ENCODE results near the gene TMEM239. TPM values are rescaled to one million over a fixed set of nuclear protein-coding genes. Genes with fewer than 3 reads are reported as not detected.

Gene TMEM239
- total RNA-seq, 1 donor from 2014 or later: not detected

DNA sequence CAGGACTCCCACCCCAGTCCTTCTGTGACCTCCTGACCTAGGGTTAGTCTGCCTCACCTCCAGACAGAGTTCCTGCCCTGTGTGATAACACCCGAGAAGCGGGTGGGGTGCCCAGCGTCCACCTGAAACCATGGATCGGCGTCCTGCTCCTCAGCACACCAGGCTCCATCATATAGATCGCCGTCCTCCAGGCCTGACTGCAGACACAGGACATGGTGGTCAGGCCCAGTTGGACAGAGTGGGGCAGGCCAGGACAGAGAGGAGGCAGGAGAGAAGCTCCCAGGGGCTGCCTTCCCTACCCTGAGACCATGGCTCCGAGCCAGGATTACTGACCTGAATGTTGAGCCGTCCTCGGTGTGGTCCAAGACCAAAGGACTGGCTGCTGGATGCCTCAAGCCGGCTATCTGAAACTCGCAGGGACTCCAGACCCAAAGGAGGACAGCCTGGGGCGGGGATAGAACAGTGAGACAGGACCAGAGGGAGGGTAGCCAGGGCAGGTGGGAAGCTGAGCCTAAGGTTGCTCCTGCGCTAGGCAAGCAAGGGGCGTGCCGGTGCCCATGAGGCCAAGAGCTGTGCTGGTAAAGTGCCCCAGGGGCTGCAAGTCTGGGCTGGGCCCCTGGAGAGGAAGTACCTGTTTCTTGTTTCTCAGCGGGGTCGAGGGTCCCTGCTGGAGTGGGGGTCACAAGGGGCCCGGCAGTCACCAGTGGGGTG is 17.9 kb upstream of the TMEM239 start:
- H4K20me1 ChIP-seq (ENCODE audit: insufficient read depth, low read length): no peaks in the 10 kb centered on the region
- FAIRE-seq: no peak

DNA sequence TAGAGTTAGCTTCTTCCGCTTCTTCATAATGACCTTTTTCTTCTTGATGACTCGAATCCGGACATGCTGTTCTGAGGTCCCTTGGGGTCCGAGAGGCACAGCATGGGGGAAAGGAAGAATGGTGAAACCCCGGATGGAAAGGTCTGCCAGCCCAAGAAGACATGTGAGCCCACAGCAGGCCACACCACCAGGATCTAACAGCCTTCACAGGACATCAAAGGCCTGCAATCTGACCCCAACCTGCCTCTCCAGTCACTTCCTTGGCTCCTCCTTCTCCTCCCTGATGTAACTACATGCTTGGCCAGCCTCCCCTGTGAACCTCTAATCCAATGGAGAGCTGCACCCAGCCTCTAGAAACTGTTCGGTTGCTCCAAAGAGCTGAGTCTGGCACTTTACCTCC is 17.4 kb upstream of the TMEM239 start:
- H3K4me3 ChIP-seq (ENCODE audit: insufficient read depth, low read depth, low read length): no peak overlapping the region
- no peaks in the 10 kb centered on the region for H3K36me3 ChIP-seq (ENCODE audit: insufficient read depth, low read length)
- DNase-seq (ENCODE audit: low read depth) (no peak), FAIRE-seq (no peak)
- peaks cover 10% of the 10 kb centered on the region for H3K9me3 ChIP-seq (ENCODE audit: insufficient read depth, low read depth, low read length)
- no peak overlapping the region for H3K27ac Mint-ChIP-seq (ENCODE audit: unreplicated experiment)
- peaks cover 19% of the 10 kb centered on the region for H3K9me3 Mint-ChIP-seq (ENCODE audit: unreplicated experiment)
- H3K79me2 ChIP-seq (ENCODE audit: insufficient read depth, low read length): no peaks in the 10 kb centered on the region
- H3K4me1 ChIP-seq (ENCODE audit: insufficient read depth, low read length): peaks cover 8% of the 10 kb centered on the region
- H3K4me3 Mint-ChIP-seq (ENCODE audit: unreplicated experiment): peak overlapping the region; percentile 71
- peaks cover 46% of the 10 kb centered on the region for H3K27me3 Mint-ChIP-seq (ENCODE audit: low read depth, unreplicated experiment)
- no peak overlapping the region for H2AFZ ChIP-seq (ENCODE audit: low read depth, low read length)
- H4K20me1 ChIP-seq (ENCODE audit: insufficient read depth, low read length): no peaks in the 10 kb centered on the region
- no peak overlapping the region for H3K9ac ChIP-seq (ENCODE audit: low read length)
- peak overlapping the region; percentile 94 for H3K4me2 ChIP-seq (ENCODE audit: low read length)
- peaks cover 3% of the 10 kb centered on the region for H3K4me1 Mint-ChIP-seq (ENCODE audit: low read depth, unreplicated experiment)
- peaks cover 31% of the 10 kb centered on the region for H3K27me3 ChIP-seq (ENCODE audit: insufficient read depth, low read length)
- TF ChIP-seq, protein P1, sequence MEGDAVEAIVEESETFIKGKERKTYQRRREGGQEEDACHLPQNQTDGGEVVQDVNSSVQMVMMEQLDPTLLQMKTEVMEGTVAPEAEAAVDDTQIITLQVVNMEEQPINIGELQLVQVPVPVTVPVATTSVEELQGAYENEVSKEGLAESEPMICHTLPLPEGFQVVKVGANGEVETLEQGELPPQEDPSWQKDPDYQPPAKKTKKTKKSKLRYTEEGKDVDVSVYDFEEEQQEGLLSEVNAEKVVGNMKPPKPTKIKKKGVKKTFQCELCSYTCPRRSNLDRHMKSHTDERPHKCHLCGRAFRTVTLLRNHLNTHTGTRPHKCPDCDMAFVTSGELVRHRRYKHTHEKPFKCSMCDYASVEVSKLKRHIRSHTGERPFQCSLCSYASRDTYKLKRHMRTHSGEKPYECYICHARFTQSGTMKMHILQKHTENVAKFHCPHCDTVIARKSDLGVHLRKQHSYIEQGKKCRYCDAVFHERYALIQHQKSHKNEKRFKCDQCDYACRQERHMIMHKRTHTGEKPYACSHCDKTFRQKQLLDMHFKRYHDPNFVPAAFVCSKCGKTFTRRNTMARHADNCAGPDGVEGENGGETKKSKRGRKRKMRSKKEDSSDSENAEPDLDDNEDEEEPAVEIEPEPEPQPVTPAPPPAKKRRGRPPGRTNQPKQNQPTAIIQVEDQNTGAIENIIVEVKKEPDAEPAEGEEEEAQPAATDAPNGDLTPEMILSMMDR (IDR thresholded peaks at IDR 0.05; ENCODE audit: insufficient read depth, low read depth, low read length): no peak
- no peak for TF ChIP-seq EZH2 (IDR thresholded peaks at IDR 0.05; ENCODE audit: insufficient read depth, low read length)
- no peak overlapping the region for H3K27ac ChIP-seq (ENCODE audit: low read depth, low read length)
- H3K36me3 Mint-ChIP-seq (ENCODE audit: low read depth, unreplicated experiment): peaks cover 3% of the 10 kb centered on the region

More for the DNA sequence above, 17.9 kb upstream of the TMEM239 start:
- Histone ChIP-seq H3K4me2 (ENCODE audit: low read length) (no peak overlapping the region), H3K4me3 (ENCODE audit: insufficient read depth, low read depth, low read length) (no peak overlapping the region), H3K79me2 (ENCODE audit: insufficient read depth, low read length) (no peaks in the 10 kb centered on the region), H3K4me1 (ENCODE audit: insufficient read depth, low read length) (peaks cover 8% of the 10 kb centered on the region), H3K36me3 (ENCODE audit: insufficient read depth, low read length) (no peaks in the 10 kb centered on the region), H3K27ac (ENCODE audit: low read depth, low read length) (no peak overlapping the region), H3K9ac (ENCODE audit: low read length) (no peak overlapping the region), H3K9me3 (ENCODE audit: insufficient read depth, low read depth, low read length) (peaks cover 9% of the 10 kb centered on the region), H3K27me3 (ENCODE audit: insufficient read depth, low read length) (peaks cover 30% of the 10 kb centered on the region), H2AFZ (ENCODE audit: low read depth, low read length) (no peak overlapping the region)
- no peak overlapping the region for H3K27ac Mint-ChIP-seq (ENCODE audit: unreplicated experiment)
- H3K4me3 Mint-ChIP-seq (ENCODE audit: unreplicated experiment): no peak overlapping the region
- TF ChIP-seq EZH2 (IDR thresholded peaks at IDR 0.05; ENCODE audit: insufficient read depth, low read length): no peak
- TF ChIP-seq, protein P1 (IDR thresholded peaks at IDR 0.05; ENCODE audit: insufficient read depth, low read depth, low read length): no peak
- H3K4me1 Mint-ChIP-seq (ENCODE audit: low read depth, unreplicated experiment): peaks cover 3% of the 10 kb centered on the region
- peaks cover 46% of the 10 kb centered on the region for H3K27me3 Mint-ChIP-seq (ENCODE audit: low read depth, unreplicated experiment)
- H3K9me3 Mint-ChIP-seq (ENCODE audit: unreplicated experiment): peaks cover 15% of the 10 kb centered on the region
- DNase-seq (ENCODE audit: low read depth): no peak
- peaks cover 3% of the 10 kb centered on the region for H3K36me3 Mint-ChIP-seq (ENCODE audit: low read depth, unreplicated experiment)

DNA sequence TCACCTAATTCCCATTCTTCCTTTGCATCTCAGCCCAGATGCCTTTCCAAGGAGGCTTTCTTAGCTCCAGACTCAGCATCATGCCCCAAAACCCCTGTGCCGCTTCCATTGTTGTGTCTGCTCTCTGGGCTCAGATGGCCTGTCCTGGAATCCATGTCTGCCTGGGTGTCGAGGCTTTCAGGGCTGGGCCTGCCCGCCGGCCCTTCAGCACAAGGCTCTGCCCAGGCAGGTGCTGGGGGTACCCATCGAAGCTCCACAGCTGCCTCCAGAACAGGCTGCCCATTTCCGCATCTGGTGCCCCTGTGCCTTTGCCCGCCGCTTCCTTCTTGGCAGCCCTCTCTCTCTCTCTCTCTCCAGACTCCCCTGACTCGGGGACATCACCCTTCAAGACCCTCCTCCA is 16.9 kb upstream of the TMEM239 start:
- Histone ChIP-seq H3K4me2 (ENCODE audit: low read length) (peak overlapping the region; percentile 94), H3K36me3 (ENCODE audit: insufficient read depth, low read length) (no peaks in the 10 kb centered on the region), H2AFZ (ENCODE audit: low read depth, low read length) (peak overlapping the region; percentile 78), H3K4me1 (ENCODE audit: insufficient read depth, low read length) (peaks cover 8% of the 10 kb centered on the region), H3K79me2 (ENCODE audit: insufficient read depth, low read length) (no peaks in the 10 kb centered on the region), H4K20me1 (ENCODE audit: insufficient read depth, low read length) (no peaks in the 10 kb centered on the region), H3K9ac (ENCODE audit: low read length) (peak overlapping the region; percentile 46), H3K4me3 (ENCODE audit: insufficient read depth, low read depth, low read length) (peak overlapping the region; percentile 62), H3K9me3 (ENCODE audit: insufficient read depth, low read depth, low read length) (peaks cover 11% of the 10 kb centered on the region), H3K27ac (ENCODE audit: low read depth, low read length) (no peak overlapping the region), H3K27me3 (ENCODE audit: insufficient read depth, low read length) (peaks cover 36% of the 10 kb centered on the region)
- Mint-ChIP-seq H3K36me3 (ENCODE audit: low read depth, unreplicated experiment) (peaks cover 3% of the 10 kb centered on the region), H3K27ac (ENCODE audit: unreplicated experiment) (no peak overlapping the region), H3K27me3 (ENCODE audit: low read depth, unreplicated experiment) (peaks cover 48% of the 10 kb centered on the region), H3K4me1 (ENCODE audit: low read depth, unreplicated experiment) (peaks cover 3% of the 10 kb centered on the region), H3K4me3 (ENCODE audit: unreplicated experiment) (peak overlapping the region; percentile 82), H3K9me3 (ENCODE audit: unreplicated experiment) (peaks cover 20% of the 10 kb centered on the region)
- TF ChIP-seq, protein P1 (IDR thresholded peaks at IDR 0.05; ENCODE audit: insufficient read depth, low read depth, low read length): no peak
- TF ChIP-seq EZH2 (IDR thresholded peaks at IDR 0.05; ENCODE audit: insufficient read depth, low read length): no peak
- FAIRE-seq (no peak), DNase-seq (ENCODE audit: low read depth) (no peak)

All from astrocyte (in vitro differentiated cells and primary cell).